ENCODE results near the gene PCSK6. TPM values are rescaled to one million over a fixed set of nuclear protein-coding genes. Genes with fewer than 3 reads are reported as not detected.

PCSK6 gene
- total RNA-seq, 1 experiment from 2014 or later: 69.5 TPM

DNA sequence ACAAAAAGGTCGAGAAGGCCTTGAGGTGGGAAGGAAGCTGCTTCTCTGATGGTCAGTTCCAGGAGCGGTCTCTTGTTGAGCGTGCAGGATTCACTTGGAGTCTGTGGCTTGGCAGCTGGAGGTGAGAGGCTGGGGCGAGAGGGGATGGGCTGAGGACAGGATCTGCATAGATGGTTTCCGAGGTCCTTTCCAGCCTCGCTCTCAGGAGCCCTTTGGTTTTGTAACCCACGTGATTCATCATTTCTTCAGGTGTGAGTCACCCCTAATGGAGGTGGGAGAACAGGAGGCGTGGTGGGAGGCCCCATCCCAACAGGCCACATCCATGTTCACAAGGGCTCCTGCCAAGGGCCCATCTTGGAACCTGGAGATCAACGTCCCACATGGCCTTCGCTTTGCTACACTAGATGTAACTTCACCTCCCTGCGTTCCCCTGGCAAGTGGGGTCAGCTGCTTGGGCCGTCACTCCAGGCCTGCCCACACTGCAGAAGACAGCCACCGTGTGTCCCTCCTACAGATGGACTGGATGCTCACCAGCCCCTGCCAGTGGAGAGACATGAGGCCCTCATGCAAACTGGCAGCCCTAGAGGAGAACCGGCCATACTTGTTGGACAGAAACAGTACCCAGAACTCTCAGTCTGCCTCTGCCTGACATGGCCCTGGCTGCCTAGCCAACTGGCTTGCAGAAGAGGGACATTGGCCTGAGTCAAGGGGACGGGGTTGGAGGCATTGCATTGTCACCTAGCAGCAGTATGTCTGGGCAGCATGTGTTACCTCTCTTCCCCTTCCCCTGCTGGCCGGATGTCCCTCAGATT, 1.6 kb upstream of the PCSK6 start:
- no peaks in the 10 kb centered on the region for H3K4me1 ChIP-seq
- no peak overlapping the region for H3K4me3 ChIP-seq (ENCODE audit: low read depth, low read length)
- H3K9me3 ChIP-seq: no peaks in the 10 kb centered on the region; the same call in 1 of the 2 replicates
- no peaks in the 10 kb centered on the region for H3K36me3 ChIP-seq (ENCODE audit: control insufficient read depth, insufficient read depth, low read length)
- no peak for TF ChIP-seq CTCF (IDR thresholded peaks at IDR 0.05; ENCODE audit: insufficient read depth in 1 of 2, low read depth in 1 of 2, low read length in 1 of 2, severe bottlenecking in 1 of 2, unreplicated experiment in 1 of 2)
- POLR2A ChIA-PET: no interaction called here
- H3K4me3 Mint-ChIP-seq (ENCODE audit: unreplicated experiment): peak overlapping the region; percentile 55
- H3K36me3 Mint-ChIP-seq (ENCODE audit: insufficient read depth, unreplicated experiment): peaks cover 43% of the 10 kb centered on the region
- CTCF ChIA-PET: no interaction called here
- H3K27me3 Mint-ChIP-seq (ENCODE audit: insufficient read depth, unreplicated experiment): peaks cover 3% of the 10 kb centered on the region
- H3K4me1 Mint-ChIP-seq (ENCODE audit: low read depth, unreplicated experiment): peaks cover 14% of the 10 kb centered on the region
- H3K9me3 Mint-ChIP-seq (ENCODE audit: unreplicated experiment): peaks cover 9% of the 10 kb centered on the region
- intact Hi-C loops (cut with micrococcal nuclease; ENCODE audit: unreplicated experiment): loop anchor here (5.0 kb wide), 1 partner anchor 194 kb away; the partner anchor contains the start of gene SNRPA1
- H3K27ac Mint-ChIP-seq (ENCODE audit: unreplicated experiment): no peak overlapping the region
- DNase-seq: no peak
- H3K27me3 ChIP-seq (replicated peaks; ENCODE audit: control insufficient read depth, insufficient read depth, low read length): no peaks in the 10 kb centered on the region
- BruUV-seq (replicated peaks): no TSS peak

GRCh38 chr15:101490408-101490891, 943 bp upstream of the PCSK6 start:
- no peak for TF ChIP-seq CTCF (IDR thresholded peaks at IDR 0.05; ENCODE audit: insufficient read depth in 1 of 2, low read depth in 1 of 2, low read length in 1 of 2, severe bottlenecking in 1 of 2, unreplicated experiment in 1 of 2)
- H3K36me3 Mint-ChIP-seq (ENCODE audit: insufficient read depth, unreplicated experiment): peaks cover 49% of the 10 kb centered on the region
- no peaks in the 10 kb centered on the region for H3K27me3 ChIP-seq (replicated peaks; ENCODE audit: control insufficient read depth, insufficient read depth, low read length)
- ChIA-PET CTCF (interaction anchor here (0.9 kb wide), 1 partner anchor 190 kb away, joined by 3 read pairs; no protein-coding TSS in a partner anchor), POLR2A (no interaction called here)
- H3K4me1 Mint-ChIP-seq (ENCODE audit: low read depth, unreplicated experiment): peaks cover 15% of the 10 kb centered on the region
- peaks cover 3% of the 10 kb centered on the region for H3K27me3 Mint-ChIP-seq (ENCODE audit: insufficient read depth, unreplicated experiment)
- peaks cover 9% of the 10 kb centered on the region for H3K9me3 Mint-ChIP-seq (ENCODE audit: unreplicated experiment)
- no peak overlapping the region for H3K4me3 ChIP-seq (ENCODE audit: low read depth, low read length)
- H3K9me3 ChIP-seq: no peaks in the 10 kb centered on the region; the same call in 1 of the 2 replicates
- H3K27ac Mint-ChIP-seq (ENCODE audit: unreplicated experiment): no peak overlapping the region
- no TSS peak for BruUV-seq (replicated peaks)
- H3K4me1 ChIP-seq: no peaks in the 10 kb centered on the region
- intact Hi-C loops (cut with micrococcal nuclease; ENCODE audit: unreplicated experiment): loop anchor here (5.0 kb wide), 1 partner anchor 193 kb away; the partner anchor contains the start of gene SNRPA1
- peak overlapping the region; percentile 55 for H3K4me3 Mint-ChIP-seq (ENCODE audit: unreplicated experiment)
- H3K36me3 ChIP-seq (ENCODE audit: control insufficient read depth, insufficient read depth, low read length): no peaks in the 10 kb centered on the region
- DNase-seq: no peak

- no TSS peak for BruUV-seq (replicated peaks)
- peak in 1 of 2 experiments; percentile 6 for TF ChIP-seq CTCF (IDR thresholded peaks at IDR 0.05; ENCODE audit: insufficient read depth in 1 of 2, low read depth in 1 of 2, low read length in 1 of 2, severe bottlenecking in 1 of 2, unreplicated experiment in 1 of 2)
- peaks cover 16% of the 10 kb centered on the region for H3K4me1 Mint-ChIP-seq (ENCODE audit: low read depth, unreplicated experiment)
- H3K9me3 Mint-ChIP-seq (ENCODE audit: unreplicated experiment): peaks cover 9% of the 10 kb centered on the region
- intact Hi-C loops (cut with micrococcal nuclease; ENCODE audit: unreplicated experiment): loop anchor here (2.0 to 5.0 kb wide), 2 partner anchors 50 to 153 kb away; no protein-coding TSS in a partner anchor
- H3K36me3 Mint-ChIP-seq (ENCODE audit: insufficient read depth, unreplicated experiment): peaks cover 54% of the 10 kb centered on the region
- H3K4me1 ChIP-seq: no peaks in the 10 kb centered on the region
- peak overlapping the region; percentile 54 for H3K4me3 Mint-ChIP-seq (ENCODE audit: unreplicated experiment)
- DNase-seq: peak; percentile 68 to 81
- ChIA-PET POLR2A (no interaction called here), CTCF (interaction anchor here (1.5 kb wide), 1 partner anchor 50 kb away, joined by 7 read pairs; no protein-coding TSS in a partner anchor)
- no peaks in the 10 kb centered on the region for H3K27me3 ChIP-seq (replicated peaks; ENCODE audit: control insufficient read depth, insufficient read depth, low read length)
- H3K27me3 Mint-ChIP-seq (ENCODE audit: insufficient read depth, unreplicated experiment): peaks cover 3% of the 10 kb centered on the region
- H3K27ac Mint-ChIP-seq (ENCODE audit: unreplicated experiment): no peak overlapping the region
- no peaks in the 10 kb centered on the region; the same call in 1 of the 2 replicates for H3K9me3 ChIP-seq
- H3K36me3 ChIP-seq (ENCODE audit: control insufficient read depth, insufficient read depth, low read length): no peaks in the 10 kb centered on the region
- H3K4me3 ChIP-seq (ENCODE audit: low read depth, low read length): peak overlapping the region; percentile 69
Observed at GRCh38 chr15:101489237-101489598, 289 bp downstream of the PCSK6 start.

Measured in Caco-2 (cell line).